NOMO-1 treated with DMSO at 0.1 percent for 48 hours (cell line): Measurements from ENCODE around the gene OPN1MW2.
"Not testable (repeated sequence)": the region's sequence is repeated elsewhere in the genome, so short reads cannot be mapped to it uniquely, and the experiment has no call there.

ENCODE experiments used
- DNase-seq: peaks from one replicate; lab custom pipeline; 2025; ENCODE audit not compliant: unreplicated experiment; lab: John Stamatoyannopoulos, UW

The OPN1MW2 gene

GRCh38 chrX:154219456-154219855 lies at the start of gene OPN1MW2:
Gene OPN1MW2, plus strand, starts transcription at chrX:154219756. Its CDS starts 60 bp downstream, at chrX:154219816.
- not testable (repeated sequence) for DNase-seq

- not testable (repeated sequence) for DNase-seq
Measured at GRCh38 chrX:154172535-154172943, 47.0 kb upstream of the OPN1MW2 start.

- not testable (repeated sequence) for DNase-seq
Measured at GRCh38 chrX:154174356-154174755, 45.2 kb upstream of the OPN1MW2 start.

GRCh38 chrX:154182296-154182695 lies 37.3 kb upstream of the OPN1MW2 start, which contains the start of gene OPN1MW:
Gene OPN1MW, plus strand, starts transcription at chrX:154182596. Its CDS starts 82 bp downstream, at chrX:154182678.
- not testable (repeated sequence) for DNase-seq

GRCh38 chrX:154183794-154184193 lies 35.8 kb upstream of the OPN1MW2 start:
- not testable (repeated sequence) for DNase-seq

- not testable (repeated sequence) for DNase-seq
Measured at GRCh38 chrX:154192846-154193245, 26.7 kb upstream of the OPN1MW2 start.

GRCh38 chrX:154194316-154194715 lies 25.2 kb upstream of the OPN1MW2 start:
- DNase-seq: not testable (repeated sequence)

GRCh38 chrX:154196466-154196865 lies 23.1 kb upstream of the OPN1MW2 start:
- not testable (repeated sequence) for DNase-seq

GRCh38 chrX:154209670-154210418 lies 9.7 kb upstream of the OPN1MW2 start:
- not testable (repeated sequence) for DNase-seq

GRCh38 chrX:154211057-154211456 lies 8.5 kb upstream of the OPN1MW2 start:
- DNase-seq: not testable (repeated sequence)

- not testable (repeated sequence) for DNase-seq
Measured at GRCh38 chrX:154211499-154211898, 8.1 kb upstream of the OPN1MW2 start.

GRCh38 chrX:154225292-154225691 lies 5.7 kb downstream of the OPN1MW2 start:
- DNase-seq: not testable (repeated sequence)

- not testable (repeated sequence) for DNase-seq
Measured at GRCh38 chrX:154226706-154227105, 7.2 kb downstream of the OPN1MW2 start.

- DNase-seq: not testable (repeated sequence)
Measured at GRCh38 chrX:154231443-154231842, 11.9 kb downstream of the OPN1MW2 start.

- DNase-seq: not testable (repeated sequence)
Measured at GRCh38 chrX:154233620-154234019, 14.1 kb downstream of the OPN1MW2 start.

GRCh38 chrX:154238939-154239559 lies 19.5 kb downstream of the OPN1MW2 start:
- DNase-seq: not testable (repeated sequence)

GRCh38 chrX:154239982-154240503 lies 20.5 kb downstream of the OPN1MW2 start:
- DNase-seq: not testable (repeated sequence)

GRCh38 chrX:154247377-154248045 lies 28.0 kb downstream of the OPN1MW2 start:
- DNase-seq: not testable (repeated sequence)

GRCh38 chrX:154248076-154248475 lies 28.5 kb downstream of the OPN1MW2 start:
- DNase-seq: not testable (repeated sequence)

GRCh38 chrX:154257282-154257681 lies 37.7 kb downstream of the OPN1MW2 start, which contains the start of gene OPN1MW3:
Gene OPN1MW3, plus strand, starts transcription at chrX:154257582. Its CDS starts 38 bp downstream, at chrX:154257620.
- not testable (repeated sequence) for DNase-seq

- not testable (repeated sequence) for DNase-seq
Measured at GRCh38 chrX:154258711-154259110, 39.2 kb downstream of the OPN1MW2 start.
